Measurements from ENCODE around the gene SNX2. TPM values are rescaled to one million over a fixed set of nuclear protein-coding genes. Genes with fewer than 3 reads are reported as not detected.

SNX2 gene
- total RNA-seq, 2 experiments from 2014 or later: 44.5 to 44.6 TPM

DNA sequence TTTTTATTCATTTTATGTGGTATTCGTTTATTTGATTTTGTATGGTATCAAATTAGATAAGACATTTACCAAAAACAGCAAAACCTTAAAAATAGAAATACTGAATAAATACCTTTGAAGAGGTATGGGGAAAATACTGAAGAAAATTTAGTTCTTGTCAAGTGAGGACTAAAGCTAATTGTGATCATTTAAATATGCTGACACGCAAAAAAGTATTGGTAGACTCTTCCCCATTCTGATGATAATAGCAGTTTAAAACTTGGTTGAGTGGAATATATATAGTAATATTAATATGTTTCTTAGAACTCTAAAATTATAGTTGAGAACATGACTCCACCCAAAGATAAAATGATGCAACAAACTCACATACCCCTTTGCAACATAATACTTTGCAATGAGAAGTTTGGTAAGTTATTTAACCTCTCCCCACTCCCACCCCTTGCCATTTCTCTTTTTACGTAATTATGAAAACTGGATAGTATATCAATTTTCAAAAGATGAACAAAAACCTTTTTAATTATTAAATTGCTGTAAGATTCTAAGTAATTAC, 40.4 kb downstream of the SNX2 start:
- Mint-ChIP-seq H3K4me1 (ENCODE audit: low read depth) (no peaks in the 10 kb centered on the region), H3K27me3 (no peaks in the 10 kb centered on the region), H3K4me3 (no peak overlapping the region), H3K9me3 (no peaks in the 10 kb centered on the region), H3K36me3 (peaks cover 8% of the 10 kb centered on the region), H3K27ac (no peak overlapping the region)
- CTCF ChIA-PET: no interaction called here
- no peak for DNase-seq
- intact Hi-C loops (cut with micrococcal nuclease): no loop called here
- POLR2A ChIA-PET: no interaction called here

GRCh38 chr5:122816756-122817155, 41.9 kb downstream of the SNX2 start:
- Mint-ChIP-seq H3K36me3 (peaks cover 11% of the 10 kb centered on the region), H3K27me3 (no peaks in the 10 kb centered on the region), H3K4me3 (no peak overlapping the region), H3K27ac (no peak overlapping the region), H3K4me1 (ENCODE audit: low read depth) (no peaks in the 10 kb centered on the region), H3K9me3 (no peaks in the 10 kb centered on the region)
- DNase-seq: no peak
- CTCF ChIA-PET: no interaction called here
- POLR2A ChIA-PET: no interaction called here
- intact Hi-C loops (cut with micrococcal nuclease): no loop called here

- no peaks in the 10 kb centered on the region for H3K27me3 Mint-ChIP-seq
- CTCF ChIA-PET: no interaction called here
Observed at GRCh38 chr5:122831984-122832383, 57.1 kb downstream of the SNX2 start.

DNA sequence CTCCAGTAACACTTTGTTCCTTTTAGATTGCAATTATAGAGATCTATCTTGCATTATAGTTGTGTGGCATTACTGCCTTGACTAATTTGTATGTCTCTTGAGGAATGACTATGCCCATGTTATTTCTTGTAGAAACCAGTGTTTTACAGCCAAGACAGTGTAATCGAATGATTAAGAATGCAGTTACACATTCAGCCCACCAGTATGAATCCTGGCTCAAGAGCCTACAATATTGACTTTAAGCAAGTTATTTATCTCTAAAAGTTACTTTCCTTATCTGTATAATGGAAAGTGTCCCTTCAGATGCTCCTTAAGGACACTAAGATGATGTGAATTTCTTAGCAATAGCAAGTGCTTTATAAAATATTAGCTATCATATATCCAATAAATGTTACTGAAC, 60.8 kb downstream of the SNX2 start:
- Mint-ChIP-seq H3K36me3 (no peaks in the 10 kb centered on the region), H3K9me3 (no peaks in the 10 kb centered on the region), H3K27me3 (no peaks in the 10 kb centered on the region), H3K4me1 (ENCODE audit: low read depth) (no peaks in the 10 kb centered on the region), H3K27ac (no peak overlapping the region), H3K4me3 (no peak overlapping the region)
- no peak for DNase-seq
- ChIA-PET CTCF (no interaction called here), POLR2A (no interaction called here)
- intact Hi-C loops (cut with micrococcal nuclease): no loop called here

More at GRCh38 chr5:122831984-122832383, 57.1 kb downstream of the SNX2 start:
- Mint-ChIP-seq H3K36me3 (peaks cover 11% of the 10 kb centered on the region), H3K27ac (no peak overlapping the region), H3K4me1 (ENCODE audit: low read depth) (no peaks in the 10 kb centered on the region), H3K4me3 (no peak overlapping the region), H3K9me3 (no peaks in the 10 kb centered on the region)
- no peak for DNase-seq
- intact Hi-C loops (cut with micrococcal nuclease): no loop called here
- POLR2A ChIA-PET: no interaction called here

DNA sequence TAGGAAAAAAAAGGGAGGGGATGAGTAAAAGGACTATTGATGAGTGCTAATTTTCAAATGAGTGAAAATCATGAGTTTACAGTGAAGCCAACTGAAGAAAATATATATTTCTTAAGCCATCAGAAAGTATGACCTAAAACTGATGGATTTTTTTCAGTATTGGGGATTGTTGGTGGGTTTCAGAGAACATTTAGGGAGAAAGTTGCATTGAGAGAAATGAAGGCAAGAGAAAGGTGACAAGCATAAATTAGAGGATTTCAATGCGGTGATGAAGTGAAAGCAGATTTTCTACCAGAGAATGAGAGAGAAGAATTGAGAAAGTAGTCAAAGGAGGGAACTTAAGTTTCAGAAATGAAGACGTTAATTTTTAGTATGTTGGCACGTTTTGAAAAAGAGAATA, 62.1 kb downstream of the SNX2 start:
- H3K4me3 Mint-ChIP-seq: no peak overlapping the region
- no peak for DNase-seq
- ChIA-PET POLR2A (no interaction called here), CTCF (no interaction called here)
- no peaks in the 10 kb centered on the region for H3K4me1 Mint-ChIP-seq (ENCODE audit: low read depth)
- intact Hi-C loops (cut with micrococcal nuclease): no loop called here
- no peak overlapping the region for H3K27ac Mint-ChIP-seq
- no peaks in the 10 kb centered on the region for H3K27me3 Mint-ChIP-seq
- no peaks in the 10 kb centered on the region for H3K9me3 Mint-ChIP-seq
- no peaks in the 10 kb centered on the region for H3K36me3 Mint-ChIP-seq

- H3K27me3 Mint-ChIP-seq: no peaks in the 10 kb centered on the region
- ChIA-PET POLR2A (no interaction called here), CTCF (no interaction called here)
- no peak overlapping the region for H3K4me3 Mint-ChIP-seq
- intact Hi-C loops (cut with micrococcal nuclease): loop anchor here (10.0 kb wide), 1 partner anchor 675 kb away; the partner anchor contains the start of gene CSNK1G3
- H3K27ac Mint-ChIP-seq: no peak overlapping the region
- no peaks in the 10 kb centered on the region for H3K36me3 Mint-ChIP-seq
- no peak for DNase-seq
- H3K9me3 Mint-ChIP-seq: no peaks in the 10 kb centered on the region
- peaks cover 13% of the 10 kb centered on the region for H3K4me1 Mint-ChIP-seq (ENCODE audit: low read depth)
Observed at GRCh38 chr5:122839731-122840130, 64.9 kb downstream of the SNX2 start.

DNA sequence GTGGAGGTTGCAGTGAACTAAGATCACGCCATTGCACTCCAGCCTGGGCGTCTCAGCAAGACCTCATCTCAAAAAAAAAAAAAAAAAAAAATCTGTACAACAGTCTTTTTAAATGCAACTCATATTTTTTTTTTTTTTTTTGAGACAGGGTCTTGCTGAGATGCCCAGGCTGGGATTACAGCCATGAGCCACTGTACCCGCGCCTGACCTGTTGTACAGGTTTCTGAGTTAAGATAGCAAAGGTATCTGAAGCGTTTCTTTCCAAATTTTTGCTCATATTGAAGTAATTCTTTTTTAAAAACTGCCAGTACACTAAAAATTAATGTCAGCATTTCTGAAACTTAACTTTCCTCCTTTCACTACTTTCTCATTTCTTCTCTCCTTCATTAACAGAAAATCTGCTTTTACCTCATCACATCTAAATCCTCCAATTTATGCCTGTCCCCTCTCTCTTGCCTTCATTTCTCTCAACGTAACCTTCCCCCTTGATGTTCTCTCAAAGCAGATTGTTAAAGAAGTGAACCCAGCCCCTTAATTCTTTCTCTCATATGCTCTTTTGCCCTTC, 67.2 kb downstream of the SNX2 start:
- intact Hi-C loops (cut with micrococcal nuclease): loop anchor here (10.0 kb wide), 1 partner anchor 673 kb away; the partner anchor contains the start of gene CSNK1G3
- Mint-ChIP-seq H3K27ac (no peak overlapping the region), H3K27me3 (no peaks in the 10 kb centered on the region), H3K4me3 (no peak overlapping the region), H3K9me3 (no peaks in the 10 kb centered on the region), H3K4me1 (ENCODE audit: low read depth) (peaks cover 21% of the 10 kb centered on the region), H3K36me3 (no peaks in the 10 kb centered on the region)
- ChIA-PET POLR2A (no interaction called here), CTCF (no interaction called here)
- no peak for DNase-seq

GRCh38 chr5:122844136-122844909, 69.4 kb downstream of the SNX2 start:
- intact Hi-C loops (cut with micrococcal nuclease): loop anchor here (10.0 kb wide), 1 partner anchor 670 kb away; the partner anchor contains the start of gene CSNK1G3
- H3K9me3 Mint-ChIP-seq: no peaks in the 10 kb centered on the region
- ChIA-PET POLR2A (interaction anchor here (0.6 to 1.8 kb wide), 2 partner anchors 69 to 669 kb away, joined by 4 to 6 read pairs; partner anchors contain the start of gene SNX2), CTCF (interaction anchor here (0.7 to 1.7 kb wide), 3 partner anchors 69 to 140 kb away, joined by 3 to 5 read pairs (median 3); partner anchors contain the start of gene SNX2)
- no peaks in the 10 kb centered on the region for H3K36me3 Mint-ChIP-seq
- no peaks in the 10 kb centered on the region for H3K27me3 Mint-ChIP-seq
- peak overlapping the region; percentile 28 for H3K27ac Mint-ChIP-seq
- peak; percentile 17 for DNase-seq
- peaks cover 21% of the 10 kb centered on the region for H3K4me1 Mint-ChIP-seq (ENCODE audit: low read depth)
- H3K4me3 Mint-ChIP-seq: peak overlapping the region; percentile 81

DNA sequence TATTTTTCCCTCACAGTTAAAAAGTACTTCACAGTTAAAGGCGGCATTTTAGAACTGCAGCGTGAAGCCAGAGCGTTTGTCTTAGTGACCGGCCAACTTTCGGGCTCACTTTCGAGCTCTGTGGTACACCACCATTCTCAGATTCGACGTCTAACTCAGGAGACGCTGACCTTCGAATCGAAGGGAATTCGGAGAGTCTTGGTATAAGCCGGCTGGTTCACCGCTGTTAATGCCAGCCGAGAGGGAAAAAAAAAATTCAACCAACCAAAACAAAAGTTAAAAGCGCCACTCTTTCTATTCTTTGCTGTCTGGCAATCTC, 70.0 kb downstream of the SNX2 start:
- Mint-ChIP-seq H3K4me1 (ENCODE audit: low read depth) (peaks cover 24% of the 10 kb centered on the region), H3K9me3 (no peaks in the 10 kb centered on the region), H3K36me3 (no peaks in the 10 kb centered on the region), H3K27me3 (no peaks in the 10 kb centered on the region), H3K4me3 (peak overlapping the region; percentile 81), H3K27ac (peak overlapping the region; percentile 28)
- CTCF ChIA-PET: interaction anchor here (0.7 to 1.7 kb wide), 3 partner anchors 29 to 140 kb away, joined by 3 to 5 read pairs (median 3); partner anchors contain the start of gene SNX2
- peak; percentile 14 for DNase-seq
- POLR2A ChIA-PET: interaction anchor here (0.6 to 1.8 kb wide), 2 partner anchors 69 to 668 kb away, joined by 4 to 6 read pairs; partner anchors contain the start of gene SNX2
- intact Hi-C loops (cut with micrococcal nuclease): loop anchor here (1.0 to 10.0 kb wide), 5 partner anchors 19 to 670 kb away; partner anchors contain the start of genes CEP120 and CSNK1G3

DNA sequence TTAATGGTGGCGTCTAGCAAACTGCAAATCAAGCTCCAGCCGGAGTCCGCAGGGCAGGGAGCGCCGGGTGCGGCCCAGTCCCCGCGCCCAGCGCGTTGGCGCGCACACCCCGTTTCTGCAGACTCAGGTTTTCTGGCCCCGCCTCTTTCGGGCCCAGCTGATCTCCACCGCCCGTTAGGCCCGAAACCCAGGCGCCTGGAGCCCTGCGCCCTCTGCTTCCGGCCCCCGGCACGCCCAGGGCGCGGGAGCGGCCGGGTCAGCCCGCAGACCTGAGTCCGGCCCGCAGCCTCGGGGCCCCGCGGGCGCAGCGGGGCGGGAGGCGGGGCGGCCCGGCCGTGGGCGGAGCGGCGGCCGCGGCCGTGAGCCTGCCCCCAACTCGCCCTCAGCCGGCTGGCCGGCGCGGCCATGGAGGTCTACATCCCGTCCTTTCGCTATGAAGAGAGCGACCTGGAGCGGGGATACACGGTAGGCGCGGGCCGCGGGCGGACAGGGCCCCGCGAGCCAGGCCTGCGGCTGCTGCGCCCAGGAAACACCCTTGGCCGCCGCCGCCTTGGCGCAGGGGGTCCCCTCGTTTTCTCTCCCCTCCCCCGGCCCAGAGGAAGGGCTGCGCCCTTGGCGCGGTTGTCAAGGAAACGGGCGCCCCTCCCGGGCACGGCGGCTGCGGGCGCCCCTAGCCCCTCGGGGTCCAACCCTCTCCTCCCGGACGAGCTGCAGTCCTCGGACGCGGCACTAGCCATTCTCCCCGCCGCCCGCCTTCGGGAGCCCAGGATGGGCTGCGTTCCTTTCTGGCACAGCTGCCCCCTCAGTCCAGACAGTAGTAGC, 70.6 kb downstream of the SNX2 start, which contains the start of gene SNX24:
Gene SNX24 (plus strand): TSS at position 385 of the 822 bp plus-strand sequence. CDS start 21 bp downstream, at position 406.
- no peaks in the 10 kb centered on the region for H3K27me3 Mint-ChIP-seq
- H3K36me3 Mint-ChIP-seq: no peaks in the 10 kb centered on the region
- H3K9me3 Mint-ChIP-seq: no peaks in the 10 kb centered on the region
- intact Hi-C loops (cut with micrococcal nuclease): loop anchor here (1.0 to 10.0 kb wide), 5 partner anchors 19 to 669 kb away; partner anchors contain the start of genes CEP120 and CSNK1G3
- ChIA-PET CTCF (interaction anchor here (0.7 to 1.7 kb wide), 3 partner anchors 28 to 197 kb away, joined by 3 to 5 read pairs (median 4); no protein-coding TSS in a partner anchor), POLR2A (interaction anchor here (0.6 to 1.8 kb wide), 2 partner anchors 70 to 703 kb away, joined by 3 to 6 read pairs; partner anchors contain the start of gene SNX2)
- peak; percentile 83 for DNase-seq
- H3K27ac Mint-ChIP-seq: peak within 1 kb of the TSS; percentile 28
- H3K4me3 Mint-ChIP-seq: peak within 1 kb of the TSS; percentile 81
- peaks cover 24% of the 10 kb centered on the region for H3K4me1 Mint-ChIP-seq (ENCODE audit: low read depth)

DNA sequence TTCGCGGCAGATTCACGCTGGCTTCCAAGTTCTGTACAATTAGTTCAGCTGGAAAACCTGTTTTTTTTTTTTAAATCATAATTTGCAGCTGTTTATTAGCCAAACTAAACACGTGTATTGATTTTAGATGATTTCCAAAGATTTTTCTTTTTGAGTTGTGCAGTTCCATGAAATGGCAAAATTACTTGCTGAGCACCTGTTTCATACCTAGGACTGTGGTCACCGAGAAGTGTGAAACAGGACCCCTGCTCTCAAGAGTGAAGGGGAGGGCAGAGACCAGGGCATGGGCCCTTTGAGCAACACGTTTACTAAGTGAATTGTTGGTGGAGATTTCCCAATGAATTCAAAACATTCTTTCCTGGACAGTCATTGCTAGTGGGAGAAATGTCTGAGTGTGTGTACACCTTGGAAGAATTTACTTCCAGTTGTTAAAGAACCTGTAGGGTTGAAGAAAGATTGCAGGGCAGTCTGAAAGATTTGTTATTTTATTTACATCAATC, 71.2 kb downstream of the SNX2 start:
- Mint-ChIP-seq H3K9me3 (no peaks in the 10 kb centered on the region), H3K4me1 (ENCODE audit: low read depth) (peaks cover 24% of the 10 kb centered on the region), H3K27ac (no peak overlapping the region), H3K4me3 (peak overlapping the region; percentile 68), H3K36me3 (no peaks in the 10 kb centered on the region), H3K27me3 (no peaks in the 10 kb centered on the region)
- intact Hi-C loops (cut with micrococcal nuclease): loop anchor here (10.0 kb wide), 1 partner anchor 669 kb away; the partner anchor contains the start of gene CSNK1G3
- CTCF ChIA-PET: interaction anchor here (1.1 to 1.7 kb wide), 2 partner anchors 142 to 198 kb away, joined by 4 to 5 read pairs; no protein-coding TSS in a partner anchor
- no peak for DNase-seq
- POLR2A ChIA-PET: interaction anchor here (0.6 kb wide), 1 partner anchor 704 kb away, joined by 3 read pairs; no protein-coding TSS in a partner anchor
